Parathyroid adenoma (tissue), 2 donors: Measurements from ENCODE around the gene ANKRD31.

Experiments used
- H2AFZ ChIP-seq: fragments of 300-600 bp; sonication (generic); one replicate; pipeline ENCODE4 v1.7.0; 2017; ENCODE audit warnings: antibody characterized with exemption, mild to moderate bottlenecking
- H3K27ac ChIP-seq: fragments of 300-600 bp; sonication (generic); one replicate; pipeline ENCODE4 v1.7.0; 2017
- H3K27me3 ChIP-seq: fragments of 300-600 bp; sonication (generic); one replicate; pipeline ENCODE4 v1.7.0; 2017; ENCODE audit warnings: low read length; ENCODE audit not compliant: control insufficient read depth, insufficient read depth
- H3K36me3 ChIP-seq: fragments of 300-600 bp; sonication (generic); one replicate; pipeline ENCODE4 v1.7.0; 2017; ENCODE audit warnings: low read length; ENCODE audit not compliant: control insufficient read depth, insufficient read depth
- H3K4me1 ChIP-seq: fragments of 300-600 bp; sonication (generic); one replicate; pipeline ENCODE4 v1.7.0; 2017; ENCODE audit warnings: control low read depth
- H3K4me2 ChIP-seq: fragments of 300-600 bp; sonication (generic); one replicate; pipeline ENCODE4 v1.7.0; 2017; ENCODE audit warnings: low read length
- H3K4me3 ChIP-seq: fragments of 300-600 bp; sonication (generic); one replicate; pipeline ENCODE4 v1.7.0; 2017; ENCODE audit warnings: low read depth, low read length
- H3K79me2 ChIP-seq: fragments of 300-600 bp; sonication (generic); one replicate; pipeline ENCODE4 v1.7.0; 2017; ENCODE audit warnings: control low read depth
- H3K9ac ChIP-seq: fragments of 300-600 bp; sonication (generic); one replicate; pipeline ENCODE4 v1.7.0; 2017; ENCODE audit warnings: mild to moderate bottlenecking
- H3K9me3 ChIP-seq: fragments of 300-600 bp; sonication (generic); one replicate; pipeline ENCODE4 v1.7.0; 2017; ENCODE audit warnings: low read length; ENCODE audit not compliant: control insufficient read depth
- CTCF ChIP-seq: fragments of 300-600 bp; sonication (generic); IDR thresholded peaks from one replicate; pipeline ENCODE4 v1.7.0; 2017; ENCODE audit warnings: antibody characterized with exemption, mild to moderate bottlenecking
- donor health status: primary hyperparathyroidism.

Gene ANKRD31

GRCh38 chr5:75054134-75054930, 182.3 kb downstream of the ANKRD31 start:
- peak overlapping the region; percentile 93 for H3K9ac ChIP-seq
- H3K4me3 ChIP-seq = peak overlapping the region; percentile 67
- no peaks in the 10 kb centered on the region for H3K36me3 ChIP-seq
- TF ChIP-seq CTCF = no peak
- peak overlapping the region; percentile 84 for H3K4me2 ChIP-seq
- H3K4me1 ChIP-seq = peaks cover 58% of the 10 kb centered on the region
- peaks cover 23% of the 10 kb centered on the region for H3K79me2 ChIP-seq
- no peaks in the 10 kb centered on the region for H3K27me3 ChIP-seq
- H3K9me3 ChIP-seq = no peaks in the 10 kb centered on the region
- peak overlapping the region; percentile 98 for H3K27ac ChIP-seq
- H2AFZ ChIP-seq = peak overlapping the region; percentile 95

GRCh38 chr5:75053304-75054133, 183.2 kb downstream of the ANKRD31 start:
- TF ChIP-seq CTCF = peak; percentile 49
- H3K4me1 ChIP-seq = peaks cover 50% of the 10 kb centered on the region
- peak overlapping the region; percentile 98 for H3K27ac ChIP-seq
- H3K9me3 ChIP-seq = no peaks in the 10 kb centered on the region
- peaks cover 28% of the 10 kb centered on the region for H3K79me2 ChIP-seq
- H3K36me3 ChIP-seq = no peaks in the 10 kb centered on the region
- peak overlapping the region; percentile 93 for H3K9ac ChIP-seq
- H2AFZ ChIP-seq = peak overlapping the region; percentile 95
- H3K4me2 ChIP-seq = peak overlapping the region; percentile 84
- H3K4me3 ChIP-seq = peak overlapping the region; percentile 67
- H3K27me3 ChIP-seq = no peaks in the 10 kb centered on the region

GRCh38 chr5:75053054-75053303, 183.7 kb downstream of the ANKRD31 start:
- Histone ChIP-seq H3K9ac (peak overlapping the region; percentile 93), H3K4me1 (peaks cover 44% of the 10 kb centered on the region), H3K4me2 (peak overlapping the region; percentile 84), H3K4me3 (peak overlapping the region; percentile 67), H2AFZ (peak overlapping the region; percentile 95), H3K79me2 (peaks cover 28% of the 10 kb centered on the region), H3K27ac (peak overlapping the region; percentile 98), H3K27me3 (no peaks in the 10 kb centered on the region), H3K9me3 (no peaks in the 10 kb centered on the region), H3K36me3 (no peaks in the 10 kb centered on the region)
- no peak for TF ChIP-seq CTCF

GRCh38 chr5:75052192-75053053, 184.3 kb downstream of the ANKRD31 start, which contains the start of gene GCNT4:
Gene GCNT4 (minus strand): TSS chr5:75052558. CDS start chr5:75030037, 22,521 bp downstream.
- Histone ChIP-seq H3K79me2 (peaks cover 30% of the 10 kb centered on the region), H3K9ac (peak within 1 kb of the TSS; percentile 93), H3K4me3 (peak within 1 kb of the TSS; percentile 67), H3K9me3 (no peaks in the 10 kb centered on the region), H3K36me3 (no peaks in the 10 kb centered on the region), H3K4me2 (peak within 1 kb of the TSS; percentile 84), H2AFZ (peak within 1 kb of the TSS; percentile 95), H3K27ac (peak within 1 kb of the TSS; percentile 98), H3K4me1 (peaks cover 39% of the 10 kb centered on the region), H3K27me3 (no peaks in the 10 kb centered on the region)
- TF ChIP-seq CTCF = no peak
